IMR-90 (cell line): ENCODE results near the gene HORMAD2. TPM values are rescaled to one million over a fixed set of nuclear protein-coding genes. Genes with fewer than 3 reads are reported as not detected.

ENCODE experiments used
- ATAC-seq: fragments of 200-7000 bp; cut with Tn5 transposase; 2 replicates; pipeline ENCODE4 v1.9.1; 2020; ENCODE audit warnings: low read depth, mild to moderate bottlenecking, moderate library complexity
- BruUV-seq: library from RNA; stranded (reverse); fragments of 400-500 nt; replicated peaks from 2 replicates; lab custom pipeline; 2021; lab: Mats Ljungman, UMichigan
- CTCF ChIA-PET: fragments of 300-600 bp; formaldehyde crosslinking; extraction: SDS; loops from one replicate; lab custom pipeline; 2021; ENCODE audit warnings: antibody characterized with exemption; lab: Yijun Ruan, JAX
- POLR2A ChIA-PET: fragments of 300-600 bp; sonication (Branson Sonifier 250); formaldehyde crosslinking; loops from one replicate; lab custom pipeline; 2022; ENCODE audit warnings: antibody characterized with exemption; ENCODE audit not compliant: unreplicated experiment; lab: Charles Lee
- DNase-seq: peaks from one replicate; pipeline ENCODE4 v3.0.0; 2013
- H2AFZ ChIP-seq: replicated peaks from 2 replicates; pipeline ENCODE3; 2013; ENCODE audit warnings: low read length, mild to moderate bottlenecking; ENCODE audit not compliant: poor library complexity
- H2AK5ac ChIP-seq: 2 replicates; pipeline ENCODE4 v1.6.1; 2013; ENCODE audit warnings: low read depth, low read length, inconsistent platforms
- H2AK9ac ChIP-seq: replicated peaks from 2 replicates; pipeline ENCODE3; 2013; ENCODE audit warnings: mild to moderate bottlenecking, low read depth, low read length, moderate library complexity; ENCODE audit not compliant: poor library complexity
- H2BK120ac ChIP-seq: 2 replicates; pipeline ENCODE4 v1.6.1; 2013; ENCODE audit warnings: low read depth, low read length, inconsistent platforms
- H2BK15ac ChIP-seq: 3 replicates; pipeline ENCODE4 v1.6.1; 2013; ENCODE audit warnings: low read depth, low read length, inconsistent platforms
- H2BK20ac ChIP-seq: 2 replicates; pipeline ENCODE4 v1.6.1; 2013; ENCODE audit warnings: low read depth, mild to moderate bottlenecking, inconsistent platforms, low read length, moderate library complexity
- H2BK5ac ChIP-seq: 2 replicates; pipeline ENCODE4 v1.6.1; 2013; ENCODE audit warnings: mild to moderate bottlenecking, low read depth, low read length, inconsistent platforms; ENCODE audit not compliant: poor library complexity, severe bottlenecking
- H3K14ac ChIP-seq: replicated peaks from 2 replicates; pipeline ENCODE4 v1.6.1; 2013; ENCODE audit warnings: low read depth, low read length, inconsistent platforms
- H3K18ac ChIP-seq: 2 replicates; pipeline ENCODE4 v1.6.1; 2013; ENCODE audit warnings: low read depth, low read length, control low read depth
- H3K23ac ChIP-seq: 2 replicates; pipeline ENCODE4 v1.6.1; 2013; ENCODE audit warnings: low read depth, low read length, inconsistent platforms
- H3K27ac ChIP-seq: 2 replicates; pipeline ENCODE4 v1.5.1; 2013; ENCODE audit warnings: mild to moderate bottlenecking, control low read depth, low read length; ENCODE audit not compliant: insufficient read depth
- H3K27me3 ChIP-seq: 2 replicates; pipeline ENCODE4 v1.6.1; 2013; ENCODE audit warnings: low read length; ENCODE audit not compliant: control insufficient read depth, insufficient read depth
- H3K36me3 ChIP-seq: 2 replicates; pipeline ENCODE4 v1.6.1; 2013; ENCODE audit warnings: low read length, mixed read lengths; ENCODE audit not compliant: control insufficient read depth, insufficient read depth
- H3K4ac ChIP-seq: 2 replicates; pipeline ENCODE4 v1.6.1; 2013; ENCODE audit warnings: low read depth, low read length, inconsistent platforms
- H3K4me1 ChIP-seq: 2 replicates; pipeline ENCODE4 v1.6.1; 2013; ENCODE audit warnings: low read length, mixed read lengths; ENCODE audit not compliant: control insufficient read depth, insufficient read depth
- H3K4me2 ChIP-seq: 2 replicates; pipeline ENCODE4 v1.6.1; 2013; ENCODE audit warnings: low read depth, mild to moderate bottlenecking, control low read depth, low read length, moderate library complexity
- H3K4me3 ChIP-seq: 2 replicates; pipeline ENCODE4 v1.5.1; 2013; ENCODE audit warnings: low read depth, mild to moderate bottlenecking, control low read depth, low read length, moderate library complexity; ENCODE audit not compliant: insufficient read depth
- H3K56ac ChIP-seq: 2 replicates; pipeline ENCODE4 v1.6.1; 2013; ENCODE audit warnings: low read length, inconsistent platforms; ENCODE audit not compliant: insufficient read depth; ENCODE audit errors: extremely low read depth
- H3K79me1 ChIP-seq, 2 experiments: 2 replicates each; pipeline ENCODE4 v1.6.1; 2013; ENCODE audit warnings: low read length in 2 of 2, inconsistent platforms in 1 of 2, low read depth in 1 of 2
- H3K9ac ChIP-seq: 2 replicates; pipeline ENCODE4 v1.6.1; 2013; ENCODE audit warnings: low read depth, low read length, control low read depth
- H3K9me1 ChIP-seq: 2 replicates; pipeline ENCODE4 v1.6.1; 2013; ENCODE audit warnings: low read length, inconsistent platforms; ENCODE audit not compliant: insufficient read depth
- H3K9me3 ChIP-seq: 2 replicates; pipeline ENCODE4 v1.6.1; 2013; ENCODE audit warnings: low read length; ENCODE audit not compliant: control insufficient read depth, insufficient read depth
- H4K20me1 ChIP-seq: 2 replicates; pipeline ENCODE4 v1.6.1; 2013; ENCODE audit warnings: low read length, inconsistent platforms; ENCODE audit not compliant: insufficient read depth
- H4K5ac ChIP-seq: 2 replicates; pipeline ENCODE4 v1.6.1; 2013; ENCODE audit warnings: mild to moderate bottlenecking, low read depth, low read length, control low read depth
- H4K8ac ChIP-seq, 2 experiments: 2 replicates each; pipeline ENCODE4 v1.6.1; 2013; ENCODE audit warnings: low read depth in 2 of 2, low read length in 2 of 2, control low read depth in 1 of 2, inconsistent platforms in 1 of 2
- H4K91ac ChIP-seq: 2 replicates; pipeline ENCODE4 v1.6.1; 2013; ENCODE audit warnings: low read depth, low read length, inconsistent platforms; ENCODE audit not compliant: insufficient read depth
- CEBPB ChIP-seq: IDR thresholded peaks from 2 replicates; pipeline ENCODE4 v1.6.1; 2012; ENCODE audit warnings: low read depth, low read length, improper control_type of control experiment
- MAFK ChIP-seq: IDR thresholded peaks from 2 replicates; pipeline ENCODE4 v1.6.1; 2012; ENCODE audit warnings: low read depth, low read length, improper control_type of control experiment
- MAZ ChIP-seq: IDR thresholded peaks from 2 replicates; pipeline ENCODE4 v1.6.1; 2012; ENCODE audit warnings: low read depth, mild to moderate bottlenecking, low read length, improper control_type of control experiment, moderate library complexity, borderline replicate concordance
- USF2 ChIP-seq: fragments of 150-350 bp; IDR thresholded peaks from 2 replicates; pipeline ENCODE4 v1.6.1; 2017; ENCODE audit warnings: mild to moderate bottlenecking, antibody characterized with exemption, low read length, low read depth
- WGBS, 2 experiments: methylation state at CpG; one replicate each; pipeline versions ENCODE4 v1.1.5 to v1.1.7; 2013; ENCODE audit warnings: missing lambda C conversion rate in 2 of 2; ENCODE audit not compliant: insufficient read length in 1 of 2; ENCODE audit errors: extremely low coverage in 2 of 2; 5-methylcytosine and 5-hydroxymethylcytosine counted together
- dilution Hi-C: fragments of 300-500 bp; cut with HindIII; formaldehyde crosslinking; loops from one replicate; pipeline ENCODE4 v1.14.3; 2018; ENCODE audit warnings: low sequenced_read_pairs; ENCODE audit not compliant: unreplicated experiment
- in situ Hi-C: fragments of 300-500 bp; cut with MboI; formaldehyde crosslinking; loops from 3 replicates; pipeline ENCODE4 v1.14.3; 2019; ENCODE audit warnings: low sequenced_read_pairs, inconsistent platforms, mixed read lengths
- intact Hi-C: fragments of 100-400 bp; cut with micrococcal nuclease; formaldehyde crosslinking; loops from 2 replicates; pipeline ENCODE4 v1.10.0; 2022
- polyA plus RNA-seq, 3 experiments: library from polyadenylated mRNA; depleted of rRNA; stranded (reverse); fragments of >200 nt; gene quantifications; 2 replicates each; pipeline ENCODE4 v1.2.3, GENCODE V29; 2012; ENCODE audit warnings: low replicate concordance in 1 of 3
- total RNA-seq: library from RNA; depleted of rRNA; stranded (reverse); fragments of >200 nt; gene quantifications from 2 replicates; pipeline ENCODE4 v1.2.3, GENCODE V29; 2012

HORMAD2 gene
- total and polyA plus RNA-seq, 2 of the 4 experiments (the other 2 are of a cell fraction), result not detected

GRCh38 chr22:30127749-30128166, 47.5 kb downstream of the HORMAD2 start:
- no peaks in the 10 kb centered on the region for H3K27me3 ChIP-seq
- peak; percentile 67 for ATAC-seq
- 0 out of 2 replicates have a peak overlapping the region, but pooled peaks have one; percentile 69 for H2BK20ac ChIP-seq
- no peak for TF ChIP-seq USF2
- TF ChIP-seq CEBPB, result peak; percentile 93
- TF ChIP-seq MAFK, result peak; percentile 60
- TF ChIP-seq MAZ, result no peak
- ChIA-PET POLR2A (no interaction called here), CTCF (no interaction called here)
- H3K9me3 ChIP-seq, result no peaks in the 10 kb centered on the region
- H3K9ac ChIP-seq, result no peak overlapping the region
- BruUV-seq, result no TSS peak
- no peak overlapping the region for H3K4me3 ChIP-seq
- H3K23ac ChIP-seq, result no peak overlapping the region
- no peak overlapping the region for H3K4me2 ChIP-seq
- peak; percentile 89 for DNase-seq
- no peak overlapping the region for H3K4ac ChIP-seq
- in situ Hi-C loops (no loop called here), intact Hi-C loops (no loop called here), dilution Hi-C loops (no loop called here)
- no peak overlapping the region for H2AK9ac ChIP-seq
- peak overlapping the region; percentile 2 for H2BK5ac ChIP-seq
- no peaks in the 10 kb centered on the region for H4K20me1 ChIP-seq
- H3K4me1 ChIP-seq, result peaks cover 1% of the 10 kb centered on the region
- no peak overlapping the region for H4K91ac ChIP-seq
- no peaks in the 10 kb centered on the region for H3K9me1 ChIP-seq
- no peaks in the 10 kb centered on the region for H3K36me3 ChIP-seq
- 20% methylated on average over 1 of the region's 1 CpG; no CpG with 5 or more reads in 1 of the 2 experiments for WGBS, 2 experiments
- H2AK5ac ChIP-seq, result no peak overlapping the region
- no peak overlapping the region for H3K27ac ChIP-seq
- 0 out of 3 replicates have a peak overlapping the region, but pooled peaks have one; percentile 19 for H2BK15ac ChIP-seq
- no peak overlapping the region for H4K8ac ChIP-seq
- H2AFZ ChIP-seq, result no peak overlapping the region
- no peak overlapping the region for H3K18ac ChIP-seq
- H3K79me1 ChIP-seq, result no peaks in the 10 kb centered on the region
- H3K56ac ChIP-seq, result no peak overlapping the region
- no peak overlapping the region for H3K14ac ChIP-seq
- H2BK120ac ChIP-seq, result no peak overlapping the region; the same call in 1 of the 2 replicates
- no peak overlapping the region for H4K5ac ChIP-seq
